Parathyroid adenoma (tissue), 2 donors: Measurements from ENCODE around the gene TMEM223.

ENCODE experiments used
- H2AFZ ChIP-seq: fragments of 300-600 bp; sonication (generic); one replicate; pipeline ENCODE4 v1.7.0; 2017; ENCODE audit warnings: antibody characterized with exemption, mild to moderate bottlenecking
- H3K27ac ChIP-seq: fragments of 300-600 bp; sonication (generic); one replicate; pipeline ENCODE4 v1.7.0; 2017
- H3K27me3 ChIP-seq: fragments of 300-600 bp; sonication (generic); one replicate; pipeline ENCODE4 v1.7.0; 2017; ENCODE audit warnings: low read length; ENCODE audit not compliant: control insufficient read depth, insufficient read depth
- H3K36me3 ChIP-seq: fragments of 300-600 bp; sonication (generic); one replicate; pipeline ENCODE4 v1.7.0; 2017; ENCODE audit warnings: low read length; ENCODE audit not compliant: control insufficient read depth, insufficient read depth
- H3K4me1 ChIP-seq: fragments of 300-600 bp; sonication (generic); one replicate; pipeline ENCODE4 v1.7.0; 2017; ENCODE audit warnings: control low read depth
- H3K4me2 ChIP-seq: fragments of 300-600 bp; sonication (generic); one replicate; pipeline ENCODE4 v1.7.0; 2017; ENCODE audit warnings: low read length
- H3K4me3 ChIP-seq: fragments of 300-600 bp; sonication (generic); one replicate; pipeline ENCODE4 v1.7.0; 2017; ENCODE audit warnings: low read depth, low read length
- H3K79me2 ChIP-seq: fragments of 300-600 bp; sonication (generic); one replicate; pipeline ENCODE4 v1.7.0; 2017; ENCODE audit warnings: control low read depth
- H3K9ac ChIP-seq: fragments of 300-600 bp; sonication (generic); one replicate; pipeline ENCODE4 v1.7.0; 2017; ENCODE audit warnings: mild to moderate bottlenecking
- H3K9me3 ChIP-seq: fragments of 300-600 bp; sonication (generic); one replicate; pipeline ENCODE4 v1.7.0; 2017; ENCODE audit warnings: low read length; ENCODE audit not compliant: control insufficient read depth
- TF ChIP-seq, protein P1 (sequence below): fragments of 300-600 bp; sonication (generic); IDR thresholded peaks from one replicate; pipeline ENCODE4 v1.7.0; 2017; ENCODE audit warnings: antibody characterized with exemption, mild to moderate bottlenecking
- donor health status: primary hyperparathyroidism.

Gene TMEM223

DNA sequence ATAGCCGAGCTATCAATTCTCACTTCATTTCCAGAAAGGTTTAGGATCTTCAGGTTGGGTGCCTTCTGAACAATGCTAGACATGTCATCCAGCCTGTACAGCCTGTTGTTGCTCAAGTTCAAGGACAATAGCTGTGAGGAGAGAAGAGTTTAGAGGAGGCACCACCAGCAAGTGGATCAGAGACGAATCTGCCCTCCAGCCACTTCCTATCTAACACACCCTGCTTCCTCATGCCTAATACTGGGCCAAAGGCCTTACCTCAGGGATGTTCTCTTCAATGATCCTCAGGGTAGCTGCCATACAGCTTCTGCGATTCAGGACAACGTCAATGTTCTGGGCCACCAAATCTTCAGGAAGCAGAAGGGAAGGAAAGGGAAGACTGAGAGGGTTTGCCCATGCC lies 9.3 kb upstream of the TMEM223 start:
- Histone ChIP-seq H3K79me2 (peaks cover 3% of the 10 kb centered on the region), H3K27me3 (no peaks in the 10 kb centered on the region), H3K4me1 (no peaks in the 10 kb centered on the region), H3K4me2 (no peak overlapping the region), H3K9me3 (no peaks in the 10 kb centered on the region), H3K36me3 (no peaks in the 10 kb centered on the region), H3K27ac (no peak overlapping the region), H3K9ac (no peak overlapping the region), H2AFZ (no peak overlapping the region), H3K4me3 (no peak overlapping the region)
- TF ChIP-seq, protein P1, sequence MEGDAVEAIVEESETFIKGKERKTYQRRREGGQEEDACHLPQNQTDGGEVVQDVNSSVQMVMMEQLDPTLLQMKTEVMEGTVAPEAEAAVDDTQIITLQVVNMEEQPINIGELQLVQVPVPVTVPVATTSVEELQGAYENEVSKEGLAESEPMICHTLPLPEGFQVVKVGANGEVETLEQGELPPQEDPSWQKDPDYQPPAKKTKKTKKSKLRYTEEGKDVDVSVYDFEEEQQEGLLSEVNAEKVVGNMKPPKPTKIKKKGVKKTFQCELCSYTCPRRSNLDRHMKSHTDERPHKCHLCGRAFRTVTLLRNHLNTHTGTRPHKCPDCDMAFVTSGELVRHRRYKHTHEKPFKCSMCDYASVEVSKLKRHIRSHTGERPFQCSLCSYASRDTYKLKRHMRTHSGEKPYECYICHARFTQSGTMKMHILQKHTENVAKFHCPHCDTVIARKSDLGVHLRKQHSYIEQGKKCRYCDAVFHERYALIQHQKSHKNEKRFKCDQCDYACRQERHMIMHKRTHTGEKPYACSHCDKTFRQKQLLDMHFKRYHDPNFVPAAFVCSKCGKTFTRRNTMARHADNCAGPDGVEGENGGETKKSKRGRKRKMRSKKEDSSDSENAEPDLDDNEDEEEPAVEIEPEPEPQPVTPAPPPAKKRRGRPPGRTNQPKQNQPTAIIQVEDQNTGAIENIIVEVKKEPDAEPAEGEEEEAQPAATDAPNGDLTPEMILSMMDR, result no peak

DNA sequence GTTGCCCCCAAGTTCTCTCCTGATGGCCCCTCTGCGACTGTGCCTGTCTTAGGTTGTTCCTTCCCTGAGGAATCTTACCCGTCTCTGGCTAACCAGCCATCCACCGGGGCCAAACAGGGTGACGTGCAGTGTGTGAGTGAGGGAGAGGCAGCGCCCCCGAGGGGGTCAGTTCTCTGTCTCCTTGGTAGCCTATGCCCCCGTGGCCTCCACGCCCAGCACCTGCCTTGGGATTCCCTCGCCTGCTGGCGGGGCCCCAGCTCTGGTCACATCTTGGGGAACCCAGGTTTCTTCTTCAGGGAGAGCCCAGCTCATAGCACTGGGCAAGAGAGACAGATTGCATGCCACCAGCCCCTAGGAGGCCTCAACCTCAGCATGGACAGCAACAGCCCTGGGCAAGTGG lies 7.7 kb upstream of the TMEM223 start:
- TF ChIP-seq, protein P1, result no peak
- Histone ChIP-seq H3K4me2 (no peak overlapping the region), H3K27ac (no peak overlapping the region), H2AFZ (no peak overlapping the region), H3K4me3 (no peak overlapping the region), H3K36me3 (no peaks in the 10 kb centered on the region), H3K27me3 (no peaks in the 10 kb centered on the region), H3K9ac (no peak overlapping the region), H3K9me3 (no peaks in the 10 kb centered on the region), H3K79me2 (peaks cover 3% of the 10 kb centered on the region), H3K4me1 (no peaks in the 10 kb centered on the region)

DNA sequence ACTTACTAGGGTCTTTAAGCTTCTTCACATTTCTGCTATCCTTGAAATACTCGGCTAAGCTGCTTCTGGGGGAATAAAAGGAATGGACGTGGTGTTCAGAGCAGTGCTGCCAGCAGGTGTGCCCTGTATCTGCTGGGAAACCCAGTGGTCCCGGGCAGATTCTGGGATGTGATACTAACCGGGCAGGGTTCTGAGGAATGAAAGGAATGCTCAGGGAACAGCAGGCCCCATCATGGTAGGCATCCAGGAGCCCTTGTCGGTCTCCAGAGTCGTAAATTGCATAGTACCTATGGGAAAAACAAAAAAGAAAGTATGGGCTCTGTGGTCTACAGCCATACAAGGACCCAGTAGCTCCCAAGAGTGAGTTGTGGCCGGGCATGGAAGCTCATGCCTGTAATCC lies 4.5 kb upstream of the TMEM223 start:
- Histone ChIP-seq H3K79me2 (peaks cover 2% of the 10 kb centered on the region), H3K27me3 (no peaks in the 10 kb centered on the region), H3K27ac (no peak overlapping the region), H3K9me3 (no peaks in the 10 kb centered on the region), H3K36me3 (no peaks in the 10 kb centered on the region), H3K9ac (no peak overlapping the region), H2AFZ (no peak overlapping the region), H3K4me2 (no peak overlapping the region), H3K4me1 (peaks cover 2% of the 10 kb centered on the region), H3K4me3 (no peak overlapping the region)
- TF ChIP-seq, protein P1, result no peak

DNA sequence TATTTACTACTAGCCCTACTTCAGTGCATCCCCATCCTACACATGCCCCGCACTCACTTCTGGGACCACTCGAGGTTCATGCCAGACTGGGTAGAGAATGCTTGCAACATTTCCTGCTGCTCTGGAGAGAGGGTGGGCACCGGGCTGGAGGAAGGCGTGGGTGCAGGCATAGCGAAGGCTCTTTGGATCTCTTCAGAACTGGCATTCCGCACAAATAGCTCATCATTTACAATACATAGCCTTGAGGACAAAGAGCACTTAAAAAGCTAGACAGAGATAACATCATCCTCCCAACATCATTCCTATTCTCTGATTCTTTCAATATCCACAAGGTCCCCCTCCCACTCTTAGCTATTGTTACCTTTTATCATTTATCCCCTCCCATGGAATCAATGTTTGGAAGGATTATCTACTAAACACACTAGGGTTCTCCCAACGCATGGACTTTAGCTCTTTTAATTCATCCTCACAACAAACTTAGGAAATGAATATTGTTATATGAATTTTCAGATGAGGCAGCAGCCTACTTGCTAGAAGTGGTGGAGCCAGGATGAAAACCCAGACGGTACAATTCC lies 2.5 kb upstream of the TMEM223 start:
- H3K36me3 ChIP-seq, result no peaks in the 10 kb centered on the region
- TF ChIP-seq, protein P1, result no peak
- H3K4me1 ChIP-seq, result peaks cover 2% of the 10 kb centered on the region
- H2AFZ ChIP-seq, result no peak overlapping the region
- no peak overlapping the region for H3K4me3 ChIP-seq
- no peak overlapping the region for H3K4me2 ChIP-seq
- H3K79me2 ChIP-seq, result peaks cover 2% of the 10 kb centered on the region
- no peaks in the 10 kb centered on the region for H3K27me3 ChIP-seq
- no peaks in the 10 kb centered on the region for H3K9me3 ChIP-seq
- no peak overlapping the region for H3K27ac ChIP-seq
- H3K9ac ChIP-seq, result no peak overlapping the region

DNA sequence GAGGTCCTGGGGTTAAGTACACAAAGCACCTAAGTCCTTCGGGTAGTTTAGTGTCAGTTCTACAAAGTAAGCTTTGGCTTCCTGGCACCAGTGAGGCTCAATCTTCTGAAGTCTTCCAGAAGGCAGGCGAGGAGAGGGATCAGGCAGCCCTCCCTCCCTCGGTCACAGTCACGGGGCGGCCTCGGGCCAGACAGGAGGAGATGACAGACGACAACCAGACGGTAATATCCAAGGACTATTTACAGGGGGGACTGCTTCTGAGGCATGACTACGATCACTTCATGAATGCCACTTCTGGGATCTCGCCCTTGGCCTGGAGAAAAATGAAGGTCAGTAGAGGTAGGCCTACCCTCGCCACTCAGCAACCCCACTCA lies 383 bp upstream of the TMEM223 start:
- H3K27ac ChIP-seq, result peak overlapping the region; percentile 26
- no peaks in the 10 kb centered on the region for H3K27me3 ChIP-seq
- H3K9me3 ChIP-seq, result no peaks in the 10 kb centered on the region
- H2AFZ ChIP-seq, result peak overlapping the region; percentile 77
- H3K4me2 ChIP-seq, result peak overlapping the region; percentile 75
- H3K36me3 ChIP-seq, result no peaks in the 10 kb centered on the region
- H3K4me1 ChIP-seq, result peaks cover 2% of the 10 kb centered on the region
- TF ChIP-seq, protein P1, result no peak
- H3K79me2 ChIP-seq, result peaks cover 2% of the 10 kb centered on the region
- H3K4me3 ChIP-seq, result peak overlapping the region; percentile 74
- H3K9ac ChIP-seq, result no peak overlapping the region
